SW480 (cell line): ENCODE measurements around the gene TRMT112.
A peak's percentile ranks its signal among the peaks of the same experiment; 100 is the strongest.

Experiments
- DNase-seq: peaks from one replicate; pipeline ENCODE4 v3.0.0-alpha.2; 2016; ENCODE audit warnings: low spot score

TRMT112 gene

GRCh38 chr11:64275031-64275800 lies 42.1 kb downstream of the TRMT112 start:
- no peak for DNase-seq

GRCh38 chr11:64269540-64270220 lies 47.7 kb downstream of the TRMT112 start:
- DNase-seq = peak; percentile 100

GRCh38 chr11:64268893-64269539 lies 48.3 kb downstream of the TRMT112 start:
- DNase-seq = peak; percentile 78

- DNase-seq = peak; percentile 50
Measured at GRCh38 chr11:64268025-64268892, 49.1 kb downstream of the TRMT112 start.

GRCh38 chr11:64267207-64267945 lies 50.0 kb downstream of the TRMT112 start:
- DNase-seq = no peak
